ENCODE data around the gene METRNL.
"Not testable (repeated sequence)": the region's sequence is repeated elsewhere in the genome, so short reads cannot be mapped to it uniquely, and the experiment has no call there.

Gene METRNL

GRCh38 chr17:83079352-83079747, at the start of gene METRNL:
Gene METRNL (plus strand): TSS chr17:83079609. CDS start chr17:83079816, 207 bp downstream.
- peak; percentile 77 for DNase-seq

GRCh38 chr17:83030432-83030831, 49.0 kb upstream of the METRNL start:
- no peak for DNase-seq

- DNase-seq, result no peak
Observed at GRCh38 chr17:83031321-83031945, 48.0 kb upstream of the METRNL start.

- DNase-seq, result not testable (repeated sequence)
Observed at GRCh38 chr17:83031946-83032451, 47.4 kb upstream of the METRNL start.

GRCh38 chr17:83032781-83033180, 46.6 kb upstream of the METRNL start:
- no peak for DNase-seq

GRCh38 chr17:83034525-83034924, 44.9 kb upstream of the METRNL start:
- no peak for DNase-seq

GRCh38 chr17:83035722-83036121, 43.7 kb upstream of the METRNL start:
- no peak for DNase-seq

- DNase-seq, result no peak
Observed at GRCh38 chr17:83036193-83036592, 43.2 kb upstream of the METRNL start.

- DNase-seq, result no peak
Observed at GRCh38 chr17:83036666-83037065, 42.7 kb upstream of the METRNL start.

- no peak for DNase-seq
Observed at GRCh38 chr17:83037084-83037873, 42.1 kb upstream of the METRNL start.

GRCh38 chr17:83037874-83038165, 41.6 kb upstream of the METRNL start:
- DNase-seq, result no peak

GRCh38 chr17:83038983-83039382, 40.4 kb upstream of the METRNL start:
- not testable (repeated sequence) for DNase-seq

- DNase-seq, result no peak
Observed at GRCh38 chr17:83041305-83041704, 38.1 kb upstream of the METRNL start.

GRCh38 chr17:83042522-83043158, 36.8 kb upstream of the METRNL start:
- no peak for DNase-seq

- DNase-seq, result not testable (repeated sequence)
Observed at GRCh38 chr17:83044479-83044878, 34.9 kb upstream of the METRNL start.

- no peak for DNase-seq
Observed at GRCh38 chr17:83046448-83047181, 32.8 kb upstream of the METRNL start.

- DNase-seq, result no peak
Observed at GRCh38 chr17:83047182-83047478, 32.3 kb upstream of the METRNL start.

GRCh38 chr17:83047818-83048475, 31.5 kb upstream of the METRNL start:
- not testable (repeated sequence) for DNase-seq

GRCh38 chr17:83050651-83051395, 28.6 kb upstream of the METRNL start:
- DNase-seq, result no peak

GRCh38 chr17:83051396-83052240, 27.8 kb upstream of the METRNL start:
- DNase-seq, result peak; percentile 97

- DNase-seq, result no peak
Observed at GRCh38 chr17:83052241-83052564, 27.2 kb upstream of the METRNL start.
